Right renal cortex interstitium (tissue), 3 donors: ENCODE results near the gene KLHL22. TPM values are rescaled to one million over a fixed set of nuclear protein-coding genes. Genes with fewer than 3 reads are reported as not detected.
A peak's percentile ranks its signal among the peaks of the same experiment; 100 is the strongest.
"Not testable (repeated sequence)": the region's sequence is repeated elsewhere in the genome, so short reads cannot be mapped to it uniquely, and the experiment has no call there.

ENCODE experiments used
- DNase-seq, 3 donors: peaks; one replicate each; pipeline ENCODE4 v3.0.0-alpha.2; 2013; ENCODE audit warnings: low read depth in 3 of 3, low spot score in 2 of 3
- polyA plus RNA-seq, 3 donors: library from polyadenylated mRNA; unstranded; fragments of 120-200 nt; gene quantifications; one replicate each; pipeline ENCODE4 v1.2.1, GENCODE V29; 2013; ENCODE audit not compliant: insufficient read length in 3 of 3

KLHL22 gene
- polyA plus RNA-seq, 3 donors = 26.9 to 28.0 (median 27.4) TPM

GRCh38 chr22:20506543-20507252, 11.1 kb upstream of the KLHL22 start:
- no peak for DNase-seq

- DNase-seq = not testable (repeated sequence)
These were observed 8.8 kb upstream of the KLHL22 start for GRCh38 chr22:20504293-20504922.

GRCh38 chr22:20503816-20504215, 8.2 kb upstream of the KLHL22 start:
- DNase-seq = no peak

- no peak for DNase-seq
These were observed 4.2 kb upstream of the KLHL22 start for GRCh38 chr22:20499769-20500168.

GRCh38 chr22:20498913-20499312, 3.3 kb upstream of the KLHL22 start:
- no peak for DNase-seq

GRCh38 chr22:20497426-20497825, 1.8 kb upstream of the KLHL22 start:
- DNase-seq = no peak

- DNase-seq = peak; percentile 80 to 88 (median 82)
These were observed 476 bp upstream of the KLHL22 start for GRCh38 chr22:20495861-20496681.

GRCh38 chr22:20491346-20491745, 4.2 kb downstream of the KLHL22 start:
- DNase-seq = no peak

GRCh38 chr22:20490941-20491307, 4.7 kb downstream of the KLHL22 start:
- DNase-seq = no peak

GRCh38 chr22:20490183-20490940, 5.2 kb downstream of the KLHL22 start:
- no peak for DNase-seq

- no peak for DNase-seq
These were observed 6.6 kb downstream of the KLHL22 start for GRCh38 chr22:20488946-20489345.

GRCh38 chr22:20487715-20488114, 7.9 kb downstream of the KLHL22 start:
- no peak for DNase-seq

- no peak for DNase-seq
These were observed 9.4 kb downstream of the KLHL22 start for GRCh38 chr22:20486229-20486628.

- DNase-seq = no peak
These were observed 10.5 kb downstream of the KLHL22 start for GRCh38 chr22:20484948-20485683.

GRCh38 chr22:20483771-20484170, 11.8 kb downstream of the KLHL22 start:
- DNase-seq = no peak

GRCh38 chr22:20483143-20483506, 12.5 kb downstream of the KLHL22 start:
- DNase-seq = not testable (repeated sequence)

GRCh38 chr22:20479612-20480196, 15.9 kb downstream of the KLHL22 start:
- DNase-seq = no peak

- not testable (repeated sequence) for DNase-seq
These were observed 17.5 kb downstream of the KLHL22 start for GRCh38 chr22:20478059-20478458.

GRCh38 chr22:20475569-20475968, 20.0 kb downstream of the KLHL22 start:
- not testable (repeated sequence) for DNase-seq

GRCh38 chr22:20475115-20475436, 20.5 kb downstream of the KLHL22 start:
- no peak for DNase-seq
